Left forelimb (tissue), 1 donor: Measurements from ENCODE around the gene MINDY4B.
"Not testable (repeated sequence)": the region's sequence is repeated elsewhere in the genome, so short reads cannot be mapped to it uniquely, and the experiment has no call there.

Experiments
- DNase-seq: peaks from one replicate; pipeline ENCODE4 v3.0.0-alpha.2; 2018; ENCODE audit warnings: low spot score

MINDY4B gene

GRCh38 chr3:150898046-150898754 lies 7.0 kb downstream of the MINDY4B start:
- no peak for DNase-seq

- DNase-seq, result no peak
These were observed 7.6 kb downstream of the MINDY4B start for GRCh38 chr3:150897592-150897991.

GRCh38 chr3:150890831-150891230 lies 14.4 kb downstream of the MINDY4B start:
- no peak for DNase-seq

- DNase-seq, result no peak
These were observed 14.9 kb downstream of the MINDY4B start for GRCh38 chr3:150890295-150890694.

- DNase-seq, result no peak
These were observed 16.1 kb downstream of the MINDY4B start for GRCh38 chr3:150889106-150889505.

GRCh38 chr3:150887031-150887430 lies 18.2 kb downstream of the MINDY4B start:
- no peak for DNase-seq

GRCh38 chr3:150885535-150885934 lies 19.7 kb downstream of the MINDY4B start:
- DNase-seq, result no peak

GRCh38 chr3:150878996-150879575 lies 26.2 kb downstream of the MINDY4B start:
- DNase-seq, result no peak

GRCh38 chr3:150878290-150878689 lies 26.9 kb downstream of the MINDY4B start:
- DNase-seq, result no peak

- no peak for DNase-seq
These were observed 27.9 kb downstream of the MINDY4B start for GRCh38 chr3:150877303-150877702.

- no peak for DNase-seq
These were observed 28.5 kb downstream of the MINDY4B start for GRCh38 chr3:150876611-150877265.

- no peak for DNase-seq
These were observed 29.7 kb downstream of the MINDY4B start for GRCh38 chr3:150875548-150875947.

GRCh38 chr3:150874666-150875219 lies 30.5 kb downstream of the MINDY4B start:
- no peak for DNase-seq

GRCh38 chr3:150871192-150871591 lies 34.0 kb downstream of the MINDY4B start:
- no peak for DNase-seq

- no peak for DNase-seq
These were observed 34.8 kb downstream of the MINDY4B start for GRCh38 chr3:150870406-150870805.

GRCh38 chr3:150868282-150868681 lies 37.0 kb downstream of the MINDY4B start:
- DNase-seq, result no peak

GRCh38 chr3:150867434-150867833 lies 37.8 kb downstream of the MINDY4B start:
- no peak for DNase-seq

- not testable (repeated sequence) for DNase-seq
These were observed 41.3 kb downstream of the MINDY4B start for GRCh38 chr3:150863921-150864320.

- no peak for DNase-seq
These were observed 43.4 kb downstream of the MINDY4B start for GRCh38 chr3:150861851-150862250.

GRCh38 chr3:150857936-150858335 lies 47.3 kb downstream of the MINDY4B start:
- DNase-seq, result not testable (repeated sequence)

- DNase-seq, result no peak
These were observed 55.0 kb downstream of the MINDY4B start for GRCh38 chr3:150850191-150850590.

GRCh38 chr3:150848864-150849263 lies 56.4 kb downstream of the MINDY4B start:
- no peak for DNase-seq

GRCh38 chr3:150847433-150847832 lies 57.8 kb downstream of the MINDY4B start:
- no peak for DNase-seq
